ENCODE data around the gene VEZF1.

DNA sequence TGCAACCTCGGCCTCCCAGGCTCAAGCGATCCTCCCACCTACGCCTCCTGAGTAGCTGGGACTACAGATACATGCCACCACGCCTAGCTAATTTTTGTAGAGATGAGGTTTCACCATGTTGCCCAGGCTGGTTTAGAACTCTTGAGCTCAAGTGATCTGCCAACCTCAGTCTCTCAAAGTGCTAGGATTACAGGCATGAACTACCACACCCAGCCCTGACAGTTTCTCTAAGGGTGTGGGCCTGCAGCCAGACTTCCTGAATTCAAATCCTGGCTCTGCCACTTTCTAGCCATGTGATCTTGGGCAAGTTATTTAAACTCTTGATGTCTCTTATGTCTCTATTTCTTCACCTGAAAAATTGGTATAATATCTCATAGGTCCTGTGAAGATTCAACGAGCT, 38.4 kb downstream of the VEZF1 start:
- TF ChIP-seq, protein P1, sequence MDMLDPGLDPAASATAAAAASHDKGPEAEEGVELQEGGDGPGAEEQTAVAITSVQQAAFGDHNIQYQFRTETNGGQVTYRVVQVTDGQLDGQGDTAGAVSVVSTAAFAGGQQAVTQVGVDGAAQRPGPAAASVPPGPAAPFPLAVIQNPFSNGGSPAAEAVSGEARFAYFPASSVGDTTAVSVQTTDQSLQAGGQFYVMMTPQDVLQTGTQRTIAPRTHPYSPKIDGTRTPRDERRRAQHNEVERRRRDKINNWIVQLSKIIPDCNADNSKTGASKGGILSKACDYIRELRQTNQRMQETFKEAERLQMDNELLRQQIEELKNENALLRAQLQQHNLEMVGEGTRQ (IDR thresholded peaks at IDR 0.05) = no peak
- no peak for TF ChIP-seq PHF8 (IDR thresholded peaks at IDR 0.05; ENCODE audit: borderline replicate concordance, low read depth)
- no peak for TF ChIP-seq JUN (IDR thresholded peaks at IDR 0.05)
- no peak for TF ChIP-seq RAD21 (conservative IDR thresholded peaks at IDR 0.05 in 1 of 2, IDR thresholded peaks at IDR 0.05 in 1 of 2)
- TF ChIP-seq POLR2A (IDR thresholded peaks at IDR 0.05; ENCODE audit: low read length) = no peak

Measured in A549 (cell line).